ENCODE measurements around the gene SEC24B.

DNA sequence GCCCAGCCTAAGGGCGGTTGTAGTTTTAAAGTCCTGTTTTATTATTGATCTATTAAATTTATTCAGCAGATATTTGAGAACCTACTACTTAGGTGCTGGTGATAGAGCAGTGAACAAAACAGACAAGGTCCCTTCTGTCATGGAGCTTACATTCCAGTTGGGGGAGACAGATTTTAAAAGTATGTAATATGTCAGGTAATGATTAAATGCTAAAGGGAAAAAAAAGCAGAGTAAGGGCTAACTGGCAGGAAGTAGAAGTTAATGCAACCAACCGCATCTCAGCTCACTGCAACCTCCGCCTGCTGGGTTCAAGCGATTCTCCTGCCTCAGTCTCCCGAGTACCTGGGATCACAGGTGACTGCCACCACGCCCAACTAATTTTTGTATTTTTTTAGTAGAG lies 118.6 kb downstream of the SEC24B start:
- TF ChIP-seq MYC (IDR thresholded peaks at IDR 0.05; ENCODE audit: low read depth, low read length): no peak
- TF ChIP-seq, protein P1, sequence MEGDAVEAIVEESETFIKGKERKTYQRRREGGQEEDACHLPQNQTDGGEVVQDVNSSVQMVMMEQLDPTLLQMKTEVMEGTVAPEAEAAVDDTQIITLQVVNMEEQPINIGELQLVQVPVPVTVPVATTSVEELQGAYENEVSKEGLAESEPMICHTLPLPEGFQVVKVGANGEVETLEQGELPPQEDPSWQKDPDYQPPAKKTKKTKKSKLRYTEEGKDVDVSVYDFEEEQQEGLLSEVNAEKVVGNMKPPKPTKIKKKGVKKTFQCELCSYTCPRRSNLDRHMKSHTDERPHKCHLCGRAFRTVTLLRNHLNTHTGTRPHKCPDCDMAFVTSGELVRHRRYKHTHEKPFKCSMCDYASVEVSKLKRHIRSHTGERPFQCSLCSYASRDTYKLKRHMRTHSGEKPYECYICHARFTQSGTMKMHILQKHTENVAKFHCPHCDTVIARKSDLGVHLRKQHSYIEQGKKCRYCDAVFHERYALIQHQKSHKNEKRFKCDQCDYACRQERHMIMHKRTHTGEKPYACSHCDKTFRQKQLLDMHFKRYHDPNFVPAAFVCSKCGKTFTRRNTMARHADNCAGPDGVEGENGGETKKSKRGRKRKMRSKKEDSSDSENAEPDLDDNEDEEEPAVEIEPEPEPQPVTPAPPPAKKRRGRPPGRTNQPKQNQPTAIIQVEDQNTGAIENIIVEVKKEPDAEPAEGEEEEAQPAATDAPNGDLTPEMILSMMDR (IDR thresholded peaks at IDR 0.05; ENCODE audit: low read depth, low read length): no peak
- no peak for TF ChIP-seq POLR2A (IDR thresholded peaks at IDR 0.05; ENCODE audit: extremely low read depth, insufficient read length)

Data from NB4 (cell line).